Stomach smooth muscle (tissue), 2 donors: ENCODE results near the gene ITCH.
"Not testable (repeated sequence)": the region's sequence is repeated elsewhere in the genome, so short reads cannot be mapped to it uniquely, and the experiment has no call there.

Source experiments
- H3K27ac ChIP-seq: one replicate; pipeline ENCODE4 v1.7.0; 2013; ENCODE audit warnings: mild to moderate bottlenecking, low read length, inconsistent platforms
- H3K27me3 ChIP-seq, 2 donors: one replicate each; pipeline ENCODE4 v1.7.0; 2013; ENCODE audit warnings: low read length in 2 of 2; ENCODE audit not compliant: insufficient read depth in 2 of 2, control insufficient read depth in 1 of 2
- H3K36me3 ChIP-seq, 2 donors: one replicate each; pipeline ENCODE4 v1.7.0; 2013; ENCODE audit warnings: low read length in 2 of 2; ENCODE audit not compliant: control insufficient read depth in 2 of 2, insufficient read depth in 2 of 2
- H3K4me1 ChIP-seq: one replicate; pipeline ENCODE4 v1.7.0; 2013; ENCODE audit warnings: low read length; ENCODE audit not compliant: control insufficient read depth, insufficient read depth
- H3K4me3 ChIP-seq, 2 donors: one replicate each; pipeline ENCODE4 v1.7.0; 2013; ENCODE audit warnings: low read length in 2 of 2
- H3K9ac ChIP-seq, 2 donors: one replicate each; pipeline ENCODE4 v1.7.0; 2013; ENCODE audit warnings: low read length in 2 of 2, mild to moderate bottlenecking in 1 of 2
- H3K9me3 ChIP-seq, 2 donors: one replicate each; pipeline ENCODE4 v1.7.0; 2013; ENCODE audit warnings: low read length in 2 of 2; ENCODE audit not compliant: control insufficient read depth in 2 of 2
- donor health status: healthy.
- donor health status: Pancreatic carcinoma.

Gene ITCH

DNA sequence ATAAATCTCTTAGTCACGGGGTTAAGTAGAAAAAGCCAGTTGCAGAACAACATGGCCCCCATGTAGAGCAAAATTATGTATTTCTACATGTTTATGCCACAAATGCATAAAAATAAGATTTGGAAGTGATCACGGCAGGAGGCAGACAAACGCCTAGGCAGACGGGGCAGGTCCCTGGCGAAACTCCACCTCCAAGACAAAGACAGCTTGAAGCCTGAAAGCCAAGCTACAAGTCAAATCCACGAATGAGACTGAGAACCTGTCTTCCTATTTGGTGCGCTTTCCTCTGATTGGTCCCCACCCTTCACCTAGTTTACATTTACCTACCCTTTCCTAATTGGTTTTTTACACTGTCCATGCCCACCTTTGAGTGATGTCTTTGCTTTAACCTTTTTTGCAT lies 31.2 kb upstream of the ITCH start:
- no peak overlapping the region for H3K4me3 ChIP-seq
- no peak overlapping the region for H3K27ac ChIP-seq
- no peaks in the 10 kb centered on the region for H3K27me3 ChIP-seq
- H3K36me3 ChIP-seq = no peaks in the 10 kb centered on the region
- no peaks in the 10 kb centered on the region for H3K9me3 ChIP-seq
- peaks cover 2% of the 10 kb centered on the region for H3K4me1 ChIP-seq
- H3K9ac ChIP-seq = no peak overlapping the region

DNA sequence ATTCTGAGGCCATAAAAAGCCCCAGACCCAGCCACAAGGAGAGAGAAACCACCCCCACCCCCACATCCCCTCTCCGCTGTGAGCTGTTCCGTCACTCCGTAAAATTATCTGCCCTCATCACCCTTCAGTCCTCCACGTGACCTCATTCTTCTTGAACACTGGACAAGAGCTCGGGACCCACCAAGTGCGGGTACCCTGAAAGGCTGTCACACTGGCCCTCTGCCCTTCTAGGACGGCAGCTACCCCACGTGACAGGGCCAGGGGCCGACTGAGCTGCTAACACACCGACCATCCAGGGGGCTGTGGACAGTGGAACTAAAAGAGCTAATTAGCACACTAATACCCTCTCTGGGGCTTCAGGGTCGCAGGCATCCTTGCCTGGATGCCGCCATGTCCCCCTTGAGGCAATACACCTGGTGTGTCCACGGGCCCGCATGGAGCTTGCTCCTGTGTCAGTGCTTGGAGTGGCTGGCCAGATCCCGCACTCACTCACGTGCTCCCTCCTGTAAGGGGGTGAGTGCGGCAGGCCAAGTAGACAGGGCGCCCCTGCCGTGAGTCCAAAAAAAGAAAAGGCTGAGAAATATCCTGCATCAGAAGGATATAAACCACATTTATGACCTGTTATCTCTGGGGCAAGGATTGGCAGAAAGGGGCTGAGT lies 30.7 kb upstream of the ITCH start:
- Histone ChIP-seq H3K9me3 (no peaks in the 10 kb centered on the region), H3K27ac (no peak overlapping the region), H3K27me3 (no peaks in the 10 kb centered on the region), H3K4me1 (peaks cover 2% of the 10 kb centered on the region), H3K36me3 (no peaks in the 10 kb centered on the region), H3K9ac (no peak overlapping the region), H3K4me3 (no peak overlapping the region)

DNA sequence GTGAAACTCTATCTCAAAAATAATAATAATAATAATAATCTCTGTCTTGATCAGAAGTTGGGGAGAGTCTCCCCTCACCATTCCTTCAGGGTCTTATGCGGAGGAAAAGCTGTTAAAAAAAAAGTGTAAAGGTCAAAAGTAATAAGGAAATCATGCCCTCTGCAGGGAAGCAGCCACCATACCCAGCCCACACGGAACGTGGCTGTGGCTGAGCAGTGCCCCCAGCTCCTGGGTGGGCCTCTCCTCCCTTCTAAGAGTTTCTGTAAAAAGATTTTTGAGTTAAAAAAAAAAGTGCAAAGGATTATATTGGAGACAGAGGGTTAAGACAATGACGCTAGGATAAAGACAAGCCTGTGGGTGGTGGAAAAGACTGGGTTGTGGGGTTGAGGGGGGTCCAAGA lies 29.3 kb upstream of the ITCH start:
- Histone ChIP-seq H3K9me3 (no peaks in the 10 kb centered on the region), H3K36me3 (no peaks in the 10 kb centered on the region), H3K27me3 (no peaks in the 10 kb centered on the region), H3K9ac (no peak overlapping the region), H3K4me3 (no peak overlapping the region), H3K4me1 (peaks cover 2% of the 10 kb centered on the region), H3K27ac (no peak overlapping the region)

DNA sequence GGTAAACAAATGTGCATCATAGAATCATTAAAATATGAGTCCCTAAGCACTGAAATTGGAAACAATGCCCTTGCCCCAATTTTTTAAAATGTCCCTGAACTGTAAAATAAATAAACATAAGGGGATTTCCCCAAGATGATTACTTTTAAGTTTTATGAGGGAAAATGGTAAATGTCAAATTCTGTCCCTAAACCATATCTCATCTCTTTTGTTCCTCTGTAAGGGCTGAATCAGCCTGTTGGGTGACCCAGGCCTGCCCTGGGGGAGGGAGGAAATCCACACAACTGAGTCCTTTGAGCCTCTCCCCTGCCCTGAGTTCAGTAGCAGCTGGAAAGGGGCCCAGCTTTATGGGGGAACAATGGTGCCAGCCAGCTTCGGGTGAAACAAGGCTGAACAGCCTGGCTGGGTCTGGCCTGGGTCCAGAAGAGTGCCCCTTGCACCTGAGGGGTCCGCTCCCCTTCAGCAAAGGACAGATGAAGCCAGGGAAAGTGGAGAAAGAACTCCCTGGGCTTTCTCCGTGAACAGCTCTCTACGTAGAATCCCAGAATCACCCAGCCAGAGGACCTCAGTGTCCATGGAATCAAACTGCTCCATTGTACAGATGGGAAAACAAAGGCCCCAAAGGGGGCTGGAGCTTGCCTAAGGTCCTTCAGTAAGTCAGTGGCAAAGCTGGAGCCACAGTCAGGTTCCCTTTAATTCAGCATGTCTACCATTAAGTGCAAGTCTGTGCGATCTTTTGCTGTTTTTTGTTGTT lies 28.2 kb upstream of the ITCH start:
- Histone ChIP-seq H3K27ac (no peak overlapping the region), H3K27me3 (no peaks in the 10 kb centered on the region), H3K36me3 (no peaks in the 10 kb centered on the region), H3K4me3 (no peak overlapping the region), H3K9me3 (no peaks in the 10 kb centered on the region), H3K4me1 (peaks cover 2% of the 10 kb centered on the region), H3K9ac (no peak overlapping the region)

DNA sequence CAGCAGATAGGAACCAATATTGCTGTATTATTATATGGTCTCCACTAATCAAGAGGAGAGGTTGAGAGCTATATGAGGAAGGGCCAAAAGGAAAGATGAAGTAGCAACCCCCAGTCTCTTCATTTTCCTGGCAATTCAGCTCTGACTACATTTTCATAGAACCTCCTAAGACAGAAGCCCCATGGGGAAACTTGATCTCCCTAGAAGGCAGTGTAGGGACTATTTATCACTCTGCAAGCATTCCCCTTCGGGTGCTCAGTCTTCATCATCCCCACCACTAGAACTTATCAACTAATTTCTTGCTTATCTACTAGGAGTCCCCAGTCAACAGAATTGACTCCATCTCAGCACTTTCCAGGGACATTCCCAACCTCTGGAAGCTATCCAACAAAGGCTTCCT lies 25.5 kb upstream of the ITCH start:
- no peaks in the 10 kb centered on the region for H3K4me1 ChIP-seq
- no peaks in the 10 kb centered on the region for H3K9me3 ChIP-seq
- no peak overlapping the region for H3K9ac ChIP-seq
- H3K36me3 ChIP-seq = no peaks in the 10 kb centered on the region
- no peaks in the 10 kb centered on the region for H3K27me3 ChIP-seq
- no peak overlapping the region for H3K27ac ChIP-seq
- no peak overlapping the region for H3K4me3 ChIP-seq

DNA sequence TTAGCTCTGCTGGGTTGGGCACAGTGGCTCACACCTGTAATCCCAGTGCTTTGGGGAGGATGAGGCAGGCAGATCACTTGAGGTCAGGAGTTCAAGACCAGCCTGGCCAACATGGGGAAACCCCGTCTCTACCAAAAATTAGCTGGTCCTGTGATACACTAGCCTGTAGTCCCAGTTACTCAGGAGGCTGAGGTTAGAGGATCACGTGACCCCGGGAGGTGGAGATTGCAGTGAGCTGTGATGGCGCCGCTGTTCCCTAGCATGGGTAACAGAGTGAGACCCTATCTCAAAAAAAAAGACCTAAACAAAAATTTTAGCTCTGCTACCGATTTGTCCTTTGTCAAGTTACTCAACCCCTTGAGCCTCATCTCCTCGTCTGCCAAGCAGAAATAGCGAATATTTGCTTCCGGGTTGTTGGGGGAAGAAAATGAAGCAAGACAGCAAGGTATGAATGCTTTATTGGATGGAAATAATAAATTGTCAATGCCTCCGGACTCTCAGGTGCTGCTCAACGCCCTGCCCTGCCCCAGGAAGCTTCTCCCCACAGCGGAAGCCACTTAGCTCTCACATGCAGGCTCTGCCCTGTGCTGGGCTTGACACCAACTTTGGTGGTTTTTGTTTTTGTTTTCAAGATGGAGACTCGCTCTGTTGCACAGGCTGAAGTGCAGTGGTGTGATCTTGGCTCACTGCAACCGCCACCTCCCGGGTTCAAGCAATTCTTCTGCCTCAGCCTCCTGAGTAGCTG lies 24.9 kb upstream of the ITCH start:
- Histone ChIP-seq H3K9me3 (no peaks in the 10 kb centered on the region), H3K27me3 (no peaks in the 10 kb centered on the region), H3K4me1 (no peaks in the 10 kb centered on the region), H3K36me3 (no peaks in the 10 kb centered on the region), H3K4me3 (no peak overlapping the region), H3K27ac (no peak overlapping the region), H3K9ac (no peak overlapping the region)

DNA sequence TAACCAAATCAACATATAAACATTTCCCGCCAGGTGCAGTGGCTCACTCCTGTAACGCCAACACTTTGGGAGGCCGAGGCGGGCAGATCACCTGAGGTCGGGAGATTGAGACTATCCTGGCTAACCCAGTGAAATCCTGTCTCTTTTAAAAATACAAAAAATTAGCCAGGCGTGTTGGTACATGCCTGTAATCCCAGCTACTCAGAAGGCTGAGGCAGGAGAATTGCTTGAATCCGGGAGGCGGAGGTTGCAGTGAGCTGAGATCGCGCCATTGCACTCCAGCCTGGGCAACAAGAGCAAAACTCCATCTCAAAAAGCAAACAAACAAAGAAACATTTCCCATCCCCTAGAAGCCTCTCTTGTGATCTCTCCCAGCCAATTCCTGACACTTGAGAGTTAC lies 22.3 kb upstream of the ITCH start:
- H3K9ac ChIP-seq, H3K27me3 ChIP-seq, H3K4me1 ChIP-seq, H3K36me3 ChIP-seq, H3K27ac ChIP-seq, H3K9me3 ChIP-seq, H3K4me3 ChIP-seq: not testable (repeated sequence)

DNA sequence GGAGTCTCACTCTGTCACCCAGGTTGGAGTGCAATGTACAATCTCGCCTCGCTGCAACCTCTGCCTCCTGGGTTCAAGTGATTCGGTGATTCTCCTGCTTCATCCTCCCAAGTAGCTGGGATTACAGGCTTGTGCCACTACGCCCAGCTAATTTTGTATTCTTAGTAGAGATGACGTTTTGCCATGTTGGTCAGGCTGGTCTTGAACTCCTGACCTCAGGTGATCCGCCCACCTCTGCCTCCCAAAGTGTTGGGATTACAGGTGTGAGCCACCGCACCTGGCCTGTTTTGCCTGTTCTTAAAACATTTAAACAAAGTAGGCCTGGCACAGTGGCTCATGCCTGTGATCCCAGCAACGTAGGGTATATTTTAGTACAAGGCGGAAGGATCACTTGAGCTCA lies 21.9 kb upstream of the ITCH start:
- H3K4me3 ChIP-seq, H3K27me3 ChIP-seq, H3K9me3 ChIP-seq, H3K4me1 ChIP-seq, H3K36me3 ChIP-seq, H3K9ac ChIP-seq, H3K27ac ChIP-seq: not testable (repeated sequence)

DNA sequence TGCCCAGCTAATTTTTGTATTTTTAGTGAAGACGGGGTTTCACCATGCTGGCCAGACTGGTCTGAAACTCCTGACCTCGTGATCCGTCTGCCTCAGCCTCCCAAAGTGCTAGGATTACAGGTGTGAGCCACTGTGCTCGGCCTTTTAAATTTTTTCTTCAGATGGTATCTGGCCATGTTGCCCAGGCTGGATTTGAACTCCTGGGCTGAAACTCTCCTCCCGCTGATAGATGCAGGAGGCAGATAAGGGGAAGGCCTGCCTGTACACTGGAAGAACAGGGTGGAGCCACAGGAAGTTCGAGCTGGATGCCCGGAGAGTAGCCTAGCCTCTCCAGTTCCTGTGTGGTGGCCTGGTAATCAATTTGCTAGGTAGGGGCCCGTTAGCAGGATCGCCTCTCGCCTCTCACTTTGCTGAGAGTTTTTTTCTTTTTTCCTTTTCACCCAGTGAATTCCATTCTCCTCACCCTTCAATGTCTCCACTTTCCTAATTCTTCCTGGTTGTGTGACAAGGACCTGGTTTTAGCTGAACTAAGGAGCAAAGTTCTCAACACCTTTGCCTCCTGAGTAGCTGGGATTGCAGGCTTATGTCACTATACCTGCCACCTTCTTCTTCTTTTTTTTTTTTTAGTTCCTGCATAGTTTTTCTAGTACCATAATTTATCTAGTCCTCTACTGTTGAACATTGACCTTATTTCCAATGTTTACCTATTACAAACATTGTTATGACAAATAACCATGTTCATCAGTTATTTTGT lies 19.4 kb upstream of the ITCH start:
- Histone ChIP-seq H3K9ac (no peak overlapping the region), H3K27ac (no peak overlapping the region), H3K27me3 (no peaks in the 10 kb centered on the region)

DNA sequence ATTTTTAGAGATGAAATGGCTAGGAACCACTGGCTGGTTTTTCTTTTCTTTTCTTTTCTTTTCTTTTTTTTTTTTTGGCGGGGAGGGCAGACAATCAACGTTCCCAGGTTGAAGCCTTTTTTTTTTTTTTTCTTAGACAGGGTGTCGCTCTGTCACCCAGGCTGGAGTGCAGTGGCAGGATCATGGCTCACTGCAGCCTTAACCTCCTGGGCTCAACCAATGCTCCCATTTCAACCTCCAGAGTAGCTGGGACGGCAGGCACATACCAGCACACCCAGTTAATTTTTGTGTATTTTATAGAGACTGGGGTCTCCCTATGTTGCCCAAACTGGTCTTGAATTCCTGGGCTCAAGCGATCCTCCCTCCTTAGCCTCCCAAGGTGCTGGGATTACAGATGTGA lies 18.8 kb upstream of the ITCH start:
- Histone ChIP-seq H3K4me1 (no peaks in the 10 kb centered on the region), H3K4me3 (no peak overlapping the region), H3K36me3 (no peaks in the 10 kb centered on the region), H3K9me3 (no peaks in the 10 kb centered on the region), H3K9ac (no peak overlapping the region), H3K27ac (no peak overlapping the region), H3K27me3 (no peaks in the 10 kb centered on the region)

More for the DNA sequence above, 19.4 kb upstream of the ITCH start:
- no peak overlapping the region for H3K4me3 ChIP-seq
- H3K4me1 ChIP-seq = no peaks in the 10 kb centered on the region
- H3K9me3 ChIP-seq = no peaks in the 10 kb centered on the region
- no peaks in the 10 kb centered on the region for H3K36me3 ChIP-seq
